GM19023 (cell line): ENCODE measurements around the gene HPDL.
"Not testable (repeated sequence)": the region's sequence is repeated elsewhere in the genome, so short reads cannot be mapped to it uniquely, and the experiment has no call there.

Experiments used
- ATAC-seq: cut with Tn5 transposase; IDR thresholded peaks from one replicate; pipeline ENCODE4 v1.9.1; 2021; ENCODE audit warnings: mild to moderate bottlenecking, moderate library complexity; ENCODE audit not compliant: unreplicated experiment

The HPDL gene

DNA sequence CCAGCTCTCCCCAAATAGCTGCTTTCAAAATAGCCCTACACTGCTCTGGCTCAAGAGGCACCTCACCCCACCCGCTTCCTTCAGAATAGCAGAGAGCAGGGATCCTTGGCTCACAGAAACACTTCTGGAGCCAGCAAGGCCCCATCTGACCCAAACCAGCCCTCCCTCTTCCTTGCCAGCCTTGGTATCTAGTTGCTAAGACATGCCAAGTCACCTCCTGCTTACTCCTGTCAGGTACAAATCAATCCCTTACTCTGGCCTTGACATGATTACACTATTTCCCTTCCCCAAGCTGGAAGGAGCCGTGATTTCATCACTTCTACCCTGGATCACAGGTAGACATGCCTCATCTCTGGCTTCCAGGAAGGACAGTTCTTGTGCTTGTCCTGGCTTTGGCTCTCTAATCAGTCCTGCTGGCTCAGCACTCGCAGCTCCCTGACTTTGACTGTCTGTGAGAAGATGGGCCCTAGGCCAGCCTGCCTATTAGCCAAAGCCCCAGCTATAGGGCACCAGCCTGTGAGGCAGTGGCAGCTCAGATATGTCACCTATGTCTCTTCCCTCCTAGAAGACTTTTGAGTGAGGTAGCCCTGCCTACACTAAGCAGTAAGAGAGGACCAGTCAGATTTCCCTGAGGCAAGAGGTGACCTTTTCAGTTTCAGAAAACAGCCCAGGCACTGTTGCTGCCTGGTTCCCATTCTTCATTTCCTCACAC lies 22.4 kb downstream of the HPDL start:
- ATAC-seq: no peak

DNA sequence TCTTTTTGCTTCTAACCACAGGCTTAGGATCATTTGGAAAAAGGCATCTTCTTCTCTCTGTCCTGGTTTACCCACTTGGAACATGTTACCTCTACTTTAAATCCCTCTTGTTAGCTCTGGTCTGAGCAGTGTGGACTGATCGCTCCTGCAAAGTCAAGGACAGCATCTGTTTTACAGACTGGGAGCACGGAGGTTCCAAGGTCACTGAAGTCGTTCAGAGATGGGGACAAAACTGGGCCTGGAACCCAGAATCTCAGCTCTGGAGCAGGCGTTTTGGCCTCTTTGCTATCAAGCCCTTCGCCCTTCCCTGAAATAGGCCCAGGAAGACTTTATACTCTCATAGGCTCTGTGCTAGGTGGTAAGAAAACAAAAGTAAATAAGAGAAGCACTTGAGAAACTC lies 24.8 kb downstream of the HPDL start:
- no peak for ATAC-seq

DNA sequence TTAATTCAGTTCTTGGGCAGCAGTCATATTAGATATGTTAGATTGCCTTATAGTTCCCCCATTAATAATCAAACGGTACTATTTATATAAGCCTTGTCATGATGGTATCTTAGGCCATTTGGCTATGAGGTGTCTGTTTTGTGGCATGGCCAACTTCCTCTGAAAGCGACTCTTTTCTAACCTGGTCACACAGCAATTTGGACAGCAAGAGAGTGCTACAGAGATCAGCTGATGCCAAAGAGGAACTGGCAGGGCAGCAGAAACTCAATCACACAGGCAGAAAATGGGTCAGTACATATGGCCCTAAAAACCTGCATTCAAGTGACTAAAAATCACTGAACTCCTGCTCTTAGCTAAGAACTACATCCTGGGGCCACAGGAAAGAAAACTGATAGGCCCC lies 27.0 kb downstream of the HPDL start:
- no peak for ATAC-seq

DNA sequence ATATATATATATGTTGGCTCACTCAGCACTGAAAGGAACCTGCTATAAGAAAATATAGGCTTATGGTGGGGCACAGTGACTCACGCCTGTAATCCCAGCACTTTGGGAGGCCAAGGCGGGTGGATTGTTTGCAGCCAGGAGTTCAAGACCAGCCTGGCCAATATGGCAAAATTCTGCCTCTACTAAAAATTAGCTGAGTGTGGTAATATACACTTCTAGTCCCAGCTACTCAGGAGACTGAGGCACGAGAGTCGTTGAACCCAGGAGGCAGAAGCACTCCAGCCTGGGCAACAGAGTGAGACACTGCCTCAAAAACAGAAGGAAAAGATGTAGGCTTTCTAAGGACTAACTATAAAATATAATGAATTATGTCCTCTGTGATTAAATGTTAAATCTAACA lies 28.1 kb downstream of the HPDL start:
- ATAC-seq: no peak

DNA sequence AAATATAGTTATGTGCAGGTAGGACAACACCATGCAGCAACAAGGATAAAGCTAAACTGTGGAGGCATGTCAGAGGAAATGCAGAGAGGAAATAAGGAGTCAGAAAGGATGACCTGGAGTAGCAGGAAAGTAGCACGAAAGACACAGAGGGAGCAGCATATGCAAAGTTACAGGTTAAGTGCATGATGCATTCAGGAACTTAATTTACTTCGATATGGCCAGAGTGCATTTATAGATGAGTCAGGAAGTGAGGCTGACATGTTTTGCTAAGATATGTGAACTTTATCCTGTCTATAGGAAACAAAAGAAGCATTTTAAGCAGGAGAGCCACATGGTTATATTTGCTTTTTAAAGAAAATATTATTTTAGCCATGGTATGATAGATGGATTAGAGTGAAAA lies 29.0 kb downstream of the HPDL start:
- ATAC-seq: no peak

DNA sequence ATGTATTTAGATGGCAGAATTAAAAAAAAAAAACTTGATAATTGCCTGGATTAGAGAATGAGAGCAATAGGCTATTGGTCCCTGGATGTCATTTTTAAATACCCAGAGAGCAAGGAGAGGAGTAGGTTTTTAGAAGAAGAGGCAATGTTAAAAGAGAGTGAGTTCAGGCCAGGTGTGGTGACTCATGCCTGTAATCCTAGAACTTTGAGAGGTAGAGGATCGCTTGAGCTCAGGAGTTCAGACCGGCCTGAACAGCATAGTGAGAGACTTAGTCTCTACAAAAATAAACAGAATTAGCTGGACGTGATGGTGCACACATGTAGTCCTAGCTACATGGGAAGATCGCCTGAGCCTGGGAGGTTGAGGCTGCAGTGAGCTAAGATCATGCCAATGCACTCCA lies 29.5 kb downstream of the HPDL start:
- no peak for ATAC-seq

DNA sequence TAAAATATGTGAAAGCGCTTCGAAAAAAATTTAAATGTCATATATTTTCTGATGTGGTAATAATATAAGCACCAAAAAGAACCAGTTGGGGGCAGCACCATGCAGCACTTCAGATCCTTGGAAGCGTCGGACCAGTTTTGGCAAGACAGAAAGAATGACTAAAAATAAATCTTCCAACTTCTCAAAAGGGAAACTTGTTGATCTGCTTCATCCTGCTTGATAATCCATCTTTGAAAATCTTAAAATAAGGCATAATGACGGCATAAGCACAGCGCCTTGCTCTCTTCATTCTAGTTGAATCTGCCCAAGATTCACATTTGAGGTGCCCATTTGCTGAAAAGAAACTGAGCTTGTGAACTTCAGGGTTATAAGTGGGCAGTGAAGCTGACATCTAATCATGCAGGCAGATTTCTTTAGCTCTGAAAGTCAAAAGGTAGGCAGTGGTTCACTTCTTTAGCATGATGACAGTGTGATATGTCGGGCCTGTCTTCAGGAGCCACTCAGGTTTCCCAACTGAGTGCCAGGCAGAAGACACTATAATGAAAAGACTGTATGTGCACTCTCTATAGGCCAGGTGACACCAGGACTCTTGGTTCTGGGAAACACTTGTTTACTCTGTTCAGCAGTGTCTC lies 33.3 kb downstream of the HPDL start:
- no peak for ATAC-seq

DNA sequence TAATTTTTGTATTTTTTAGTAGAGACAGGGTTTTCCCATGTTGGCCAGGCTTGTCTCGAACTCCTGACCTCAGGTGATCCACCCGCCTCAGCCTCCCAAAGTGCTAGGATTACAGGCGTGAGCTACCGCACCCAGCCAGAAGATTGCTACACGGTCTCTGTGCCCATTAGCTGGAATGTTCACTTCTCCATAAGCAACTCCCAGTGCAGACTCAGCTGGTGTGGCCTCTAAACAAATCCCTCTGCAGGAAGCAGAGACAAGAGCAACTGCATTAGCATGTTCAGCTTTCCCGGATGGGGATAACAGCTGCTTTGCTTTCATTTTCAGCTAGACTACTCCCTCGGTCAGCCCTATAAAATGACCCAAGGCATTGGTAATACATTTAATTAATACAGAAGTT lies 34.3 kb downstream of the HPDL start:
- not testable (repeated sequence) for ATAC-seq

DNA sequence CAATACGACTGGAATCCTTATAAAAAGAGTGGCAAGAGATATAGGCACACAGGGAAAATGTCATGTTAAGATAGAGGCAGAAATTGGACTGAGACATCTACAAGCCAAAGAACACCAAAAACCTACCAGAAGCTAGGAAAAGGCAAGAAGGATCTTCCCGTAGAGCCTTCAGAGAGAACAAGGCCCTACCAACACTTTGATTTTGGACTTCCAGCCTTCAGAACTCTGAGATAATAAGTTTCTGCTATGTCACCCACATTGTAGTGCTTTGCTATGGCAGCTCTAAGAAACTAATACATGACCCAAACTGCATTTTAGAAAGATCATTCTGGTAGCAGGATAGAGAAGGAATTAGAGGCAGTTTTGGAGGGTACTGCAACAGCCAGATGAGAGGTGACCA lies 37.6 kb downstream of the HPDL start:
- ATAC-seq: no peak

DNA sequence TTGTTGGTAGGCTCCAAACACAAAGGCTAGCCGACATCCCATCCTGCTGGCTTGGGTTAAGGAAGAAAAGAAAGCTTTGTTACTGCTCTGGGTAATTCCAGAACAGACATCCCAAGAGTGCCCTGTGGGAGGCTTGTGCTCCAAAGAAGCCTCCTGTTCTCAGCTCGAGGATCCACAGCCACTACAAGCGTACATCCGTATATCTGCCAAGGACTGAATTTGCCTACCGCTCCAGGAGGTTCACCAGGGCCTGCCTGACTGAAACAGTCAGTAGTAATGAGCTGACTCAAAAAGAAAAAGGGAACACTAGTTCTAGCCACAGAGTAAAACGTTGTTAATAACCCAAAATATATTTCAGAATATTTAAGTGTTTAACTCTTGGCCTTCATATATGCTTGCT lies 38.4 kb downstream of the HPDL start:
- ATAC-seq: no peak

DNA sequence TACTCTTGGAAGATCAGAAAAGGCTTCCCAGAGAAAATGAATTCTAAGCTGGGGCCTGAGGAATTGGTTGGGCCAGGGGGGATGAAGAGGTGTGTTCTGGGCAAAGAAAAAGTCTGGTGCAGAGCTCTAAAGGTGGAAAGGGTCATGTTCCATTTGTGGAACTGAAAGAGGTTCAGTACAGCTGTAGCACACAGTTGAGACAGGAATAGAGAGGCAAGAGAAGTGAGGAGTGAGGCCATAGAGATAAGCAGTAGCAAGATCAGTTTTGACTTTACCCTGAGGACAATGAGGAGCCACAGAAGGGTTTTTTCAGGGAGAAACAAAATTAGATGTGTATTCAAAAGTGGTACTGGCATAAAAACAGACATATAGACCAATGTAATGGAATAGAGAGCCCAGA lies 43.9 kb downstream of the HPDL start:
- ATAC-seq: no peak

DNA sequence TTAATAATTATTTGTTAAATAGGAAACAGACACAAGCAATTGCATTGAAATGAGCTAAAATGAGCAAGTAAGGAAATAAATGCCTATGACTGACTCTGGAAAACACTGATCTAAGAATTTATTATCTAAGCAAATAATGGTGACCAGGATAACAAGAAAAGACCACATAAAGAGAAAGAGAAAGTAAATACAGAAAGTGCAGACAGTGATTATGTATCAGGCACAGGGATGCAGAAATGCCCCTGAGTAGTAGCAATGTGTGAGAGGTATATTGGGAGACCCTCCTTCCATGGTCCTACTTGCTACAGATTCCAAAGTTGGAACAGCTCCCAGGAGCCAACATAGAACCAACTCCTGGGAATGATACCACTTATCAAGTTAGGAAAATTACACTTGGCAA lies 46.9 kb downstream of the HPDL start:
- ATAC-seq: no peak

DNA sequence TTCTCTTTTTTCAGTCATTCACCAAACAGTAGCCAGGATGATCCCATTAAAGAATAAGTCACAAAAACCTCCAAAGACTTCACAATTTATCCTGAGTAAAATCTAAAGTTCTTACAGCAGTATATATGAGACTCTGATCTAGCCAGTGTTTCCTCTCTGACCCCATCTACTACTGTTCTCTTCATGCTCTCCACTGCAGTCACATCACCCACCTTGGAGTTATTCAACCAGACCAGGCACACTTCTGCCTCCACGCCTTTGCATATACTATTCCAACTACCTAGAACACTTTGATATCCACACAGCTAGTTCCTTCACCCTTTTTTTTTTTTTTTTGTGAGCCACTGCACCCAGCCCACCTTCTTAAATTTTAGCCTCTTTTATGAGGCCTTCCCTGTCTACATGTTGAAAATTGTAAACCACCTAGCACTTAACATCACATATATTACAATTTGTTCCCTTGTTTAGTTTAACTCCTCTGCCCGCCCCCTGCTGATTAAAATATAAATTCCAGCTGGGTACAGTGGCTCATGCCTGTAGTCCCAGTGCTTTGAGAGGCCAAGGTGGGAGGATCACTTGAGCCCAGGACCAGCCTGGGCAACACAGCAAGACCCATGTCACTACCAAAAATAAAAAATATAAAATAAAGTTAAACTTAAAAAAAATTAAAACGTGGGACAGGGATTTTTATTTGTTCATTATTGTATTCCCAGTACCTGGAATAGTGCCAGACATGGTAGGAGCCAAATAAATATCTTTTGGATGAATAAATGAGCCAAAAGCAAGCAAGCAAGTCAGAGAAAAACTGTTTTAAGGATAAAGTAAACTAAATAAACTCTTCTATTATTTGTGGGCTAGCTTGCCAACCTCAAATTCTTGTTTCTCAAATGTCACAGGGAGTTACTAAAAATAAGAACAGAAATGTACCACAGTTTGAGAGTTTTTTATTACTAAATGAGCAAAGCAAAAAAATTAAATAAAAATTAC lies 48.7 kb downstream of the HPDL start:
- no peak for ATAC-seq

DNA sequence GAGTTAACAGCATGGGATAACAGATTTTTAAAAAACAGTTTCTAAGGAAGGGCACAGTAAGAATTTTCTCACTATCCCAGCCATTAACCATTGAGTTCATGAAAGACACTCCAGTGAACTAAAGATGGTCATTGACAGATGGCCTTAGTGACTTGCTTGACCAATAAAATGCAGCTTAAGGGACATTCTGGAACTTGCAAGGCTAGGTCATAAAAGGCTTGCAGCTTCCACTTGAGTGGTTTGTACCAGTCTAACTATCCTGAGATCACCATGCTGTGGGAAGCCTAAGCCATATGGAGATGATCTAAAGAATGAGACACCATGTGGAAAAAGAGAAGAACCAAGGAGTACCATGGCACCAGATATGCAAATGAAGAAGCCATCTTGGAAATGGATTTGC lies 51.5 kb downstream of the HPDL start:
- ATAC-seq: no peak
